Body of pancreas (tissue), 4 donors: ENCODE measurements around the gene RASGRP2.

Experiments
- CTCF ChIP-seq, 7 experiments: fragments of 450-650 bp in 4 of 7; fragments of 200-600 bp in 3 of 7; sonication (generic) in 3 of 7; IDR thresholded peaks; one replicate each; pipeline ENCODE4 v1.5.1; 2016 to 2019; ENCODE audit warnings: antibody characterized with exemption in 7 of 7
- POLR2A ChIP-seq, 3 donors: fragments of 450-650 bp; IDR thresholded peaks; one replicate each; pipeline ENCODE4 v1.6.1; 2016; ENCODE audit warnings: antibody characterized with exemption in 3 of 3, mild to moderate bottlenecking in 2 of 3

GRCh38 chr11:64721359-64721699 is 22.6 kb downstream of the RASGRP2 start:
- TF ChIP-seq CTCF (IDR thresholded peaks at IDR 0.05) (no peak), POLR2A (IDR thresholded peaks at IDR 0.05) (no peak)
